Measurements from ENCODE around the gene DAPK1. TPM values are rescaled to one million over a fixed set of nuclear protein-coding genes. Genes with fewer than 3 reads are reported as not detected.

DAPK1 gene
- total RNA-seq, 1 experiment from 2014 or later: not detected

- in situ Hi-C loops (cut with HindIII; ENCODE audit: low sequenced_read_pairs): no loop called here
- DNase-seq (ENCODE audit: low spot score): no peak
These were observed 153.8 kb downstream of the DAPK1 start for GRCh38 chr9:87651431-87651830.

- in situ Hi-C loops (cut with HindIII; ENCODE audit: low sequenced_read_pairs): no loop called here
- no peak for DNase-seq (ENCODE audit: low spot score)
These were observed 156.3 kb downstream of the DAPK1 start for GRCh38 chr9:87653941-87654340.

GRCh38 chr9:87655731-87656130 lies 158.1 kb downstream of the DAPK1 start:
- DNase-seq (ENCODE audit: low spot score): no peak
- in situ Hi-C loops (cut with HindIII; ENCODE audit: low sequenced_read_pairs): no loop called here

DNA sequence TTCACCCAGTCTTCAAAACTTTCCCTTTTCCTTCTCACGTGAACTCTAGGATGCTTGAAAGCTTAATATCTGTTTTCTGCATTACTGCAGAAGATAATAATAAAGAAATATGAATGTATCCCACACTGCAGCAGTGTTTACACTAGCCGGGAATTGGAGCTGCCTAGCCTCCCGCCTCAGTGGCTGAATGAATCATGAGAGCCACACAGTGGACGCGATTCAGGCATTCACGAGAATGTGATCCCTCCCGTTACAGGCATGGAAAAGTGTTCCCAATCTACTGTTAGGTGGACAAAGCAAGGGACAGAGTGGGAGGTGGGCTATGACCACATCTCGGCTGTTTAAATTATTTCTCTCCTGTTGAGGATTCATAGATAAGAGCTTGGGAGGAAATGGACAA lies 158.8 kb downstream of the DAPK1 start:
- in situ Hi-C loops (cut with HindIII; ENCODE audit: low sequenced_read_pairs): no loop called here
- DNase-seq (ENCODE audit: low spot score): no peak

DNA sequence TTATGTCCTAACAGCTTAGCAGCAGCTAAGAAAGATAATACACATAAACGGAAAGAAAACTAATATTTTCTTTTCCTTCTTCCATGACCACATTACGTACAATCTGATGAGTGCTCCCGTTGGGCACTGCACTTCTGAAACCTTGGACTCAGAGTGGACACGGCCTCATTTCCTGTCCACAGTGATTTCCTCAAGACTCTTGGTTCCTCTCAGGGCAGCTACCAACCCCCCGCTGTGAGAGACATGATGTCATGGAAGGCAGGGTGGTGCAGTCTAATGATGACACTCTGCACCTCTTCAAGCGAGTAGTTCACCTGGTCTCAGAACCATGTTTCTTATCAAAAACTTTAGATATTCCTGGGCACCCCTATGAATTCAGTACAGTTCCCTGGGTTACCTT lies 159.5 kb downstream of the DAPK1 start:
- in situ Hi-C loops (cut with HindIII; ENCODE audit: low sequenced_read_pairs): no loop called here
- DNase-seq (ENCODE audit: low spot score): no peak

- in situ Hi-C loops (cut with HindIII; ENCODE audit: low sequenced_read_pairs): no loop called here
- no peak for DNase-seq (ENCODE audit: low spot score)
These were observed 160.2 kb downstream of the DAPK1 start for GRCh38 chr9:87657893-87658292.

- DNase-seq (ENCODE audit: low spot score): no peak
- in situ Hi-C loops (cut with HindIII; ENCODE audit: low sequenced_read_pairs): no loop called here
These were observed 160.8 kb downstream of the DAPK1 start for GRCh38 chr9:87658511-87658910.

- in situ Hi-C loops (cut with HindIII; ENCODE audit: low sequenced_read_pairs): no loop called here
- no peak for DNase-seq (ENCODE audit: low spot score)
These were observed 162.1 kb downstream of the DAPK1 start for GRCh38 chr9:87659534-87660419.

GRCh38 chr9:87661241-87661640 lies 163.6 kb downstream of the DAPK1 start:
- in situ Hi-C loops (cut with HindIII; ENCODE audit: low sequenced_read_pairs): no loop called here
- DNase-seq (ENCODE audit: low spot score): no peak

- in situ Hi-C loops (cut with HindIII; ENCODE audit: low sequenced_read_pairs): no loop called here
- DNase-seq (ENCODE audit: low spot score): peak; percentile 51
These were observed 165.3 kb downstream of the DAPK1 start for GRCh38 chr9:87662808-87663528.

GRCh38 chr9:87663556-87663955 lies 165.9 kb downstream of the DAPK1 start:
- in situ Hi-C loops (cut with HindIII; ENCODE audit: low sequenced_read_pairs): no loop called here
- no peak for DNase-seq (ENCODE audit: low spot score)

DNA sequence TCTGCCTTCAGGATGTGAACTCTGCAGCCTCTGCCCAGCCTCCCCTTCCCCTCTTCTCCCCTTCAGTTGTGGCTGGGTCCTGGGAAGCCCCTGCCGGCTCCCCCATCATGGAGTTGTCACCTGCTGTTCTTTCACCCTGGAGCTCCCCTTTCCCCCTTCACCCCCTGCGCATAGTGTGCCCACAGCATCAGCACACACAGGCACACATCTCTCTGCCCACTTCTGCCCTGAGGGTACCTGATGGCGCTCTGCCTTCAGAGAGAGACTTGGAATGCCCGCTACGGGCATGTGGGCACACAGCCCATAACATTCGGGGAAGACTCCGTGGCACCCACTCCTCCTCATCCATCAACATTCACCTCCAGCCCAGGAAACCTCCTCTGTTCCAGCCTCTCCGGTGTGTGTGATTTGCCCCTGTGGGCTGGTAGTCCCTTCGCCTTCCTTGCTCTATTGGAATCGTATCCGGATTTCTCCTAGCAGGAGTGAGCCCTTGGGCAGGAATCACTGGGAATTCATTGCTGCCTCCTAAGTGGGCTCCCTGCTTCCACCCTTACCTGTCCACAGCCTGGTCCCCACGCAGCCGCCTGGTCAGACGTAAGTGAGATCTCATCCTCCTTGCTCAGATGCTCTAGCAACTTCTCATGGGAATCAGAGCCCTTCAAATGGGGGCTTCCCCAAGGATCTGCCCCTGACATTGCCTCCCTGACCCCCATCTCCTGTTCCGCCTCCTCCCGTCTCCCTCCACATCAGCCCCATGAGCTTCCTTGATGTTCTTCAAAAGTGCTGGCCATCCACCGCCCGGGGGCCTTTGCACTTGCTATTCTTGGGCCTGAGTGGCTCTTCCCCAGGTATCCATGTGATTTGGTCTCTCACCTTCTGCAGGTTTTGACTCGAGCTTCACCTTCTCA lies 166.7 kb downstream of the DAPK1 start:
- in situ Hi-C loops (cut with HindIII; ENCODE audit: low sequenced_read_pairs): no loop called here
- DNase-seq (ENCODE audit: low spot score): no peak

DNA sequence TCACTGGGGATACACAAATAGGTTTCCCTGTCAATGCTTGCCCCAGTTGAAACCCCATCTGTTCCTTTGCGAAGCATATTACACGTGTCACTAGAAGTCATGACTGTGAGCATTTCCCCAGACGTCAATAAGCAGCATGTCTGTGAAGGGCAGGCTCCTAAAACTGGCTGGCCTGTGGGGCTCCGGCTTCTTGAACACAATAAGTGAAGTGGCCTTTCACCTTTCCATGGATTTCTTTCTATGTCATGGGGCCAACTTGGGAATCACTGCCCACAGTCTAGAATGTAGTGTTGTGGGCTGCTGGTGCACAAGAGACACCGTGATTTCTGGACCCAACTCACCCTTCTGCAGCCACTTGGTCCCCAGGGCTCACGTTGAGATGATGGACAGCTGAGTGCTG lies 167.8 kb downstream of the DAPK1 start:
- in situ Hi-C loops (cut with HindIII; ENCODE audit: low sequenced_read_pairs): no loop called here
- DNase-seq (ENCODE audit: low spot score): no peak

GRCh38 chr9:87667164-87667738 lies 169.6 kb downstream of the DAPK1 start:
- in situ Hi-C loops (cut with HindIII; ENCODE audit: low sequenced_read_pairs): no loop called here
- DNase-seq (ENCODE audit: low spot score): peak; percentile 8

- in situ Hi-C loops (cut with HindIII; ENCODE audit: low sequenced_read_pairs): no loop called here
- no peak for DNase-seq (ENCODE audit: low spot score)
These were observed 170.6 kb downstream of the DAPK1 start for GRCh38 chr9:87668222-87668621.

DNA sequence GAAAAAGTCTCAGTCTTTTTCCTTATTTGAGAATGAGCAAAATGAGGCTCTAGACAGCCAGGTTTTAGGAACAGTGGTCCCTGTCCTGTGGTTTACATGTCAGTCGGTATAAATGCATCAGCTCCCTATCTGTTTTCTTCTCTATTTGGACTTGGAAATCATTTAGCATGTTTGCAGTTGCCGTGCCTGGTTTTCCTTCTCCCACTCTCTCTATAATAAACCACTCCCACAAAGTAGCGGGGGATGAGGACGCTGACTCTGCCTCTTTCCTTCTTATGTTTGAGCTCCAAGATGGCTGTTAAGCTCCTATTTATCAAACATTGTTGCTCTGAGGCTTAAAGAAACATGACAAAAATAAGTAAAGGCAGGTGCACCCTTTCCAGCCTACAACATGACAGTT lies 171.1 kb downstream of the DAPK1 start:
- in situ Hi-C loops (cut with HindIII; ENCODE audit: low sequenced_read_pairs): no loop called here
- no peak for DNase-seq (ENCODE audit: low spot score)

GRCh38 chr9:87670572-87671264 lies 173.1 kb downstream of the DAPK1 start:
- in situ Hi-C loops (cut with HindIII; ENCODE audit: low sequenced_read_pairs): no loop called here
- DNase-seq (ENCODE audit: low spot score): no peak

- DNase-seq (ENCODE audit: low spot score): no peak
- in situ Hi-C loops (cut with HindIII; ENCODE audit: low sequenced_read_pairs): no loop called here
These were observed 173.8 kb downstream of the DAPK1 start for GRCh38 chr9:87671478-87671877.

DNA sequence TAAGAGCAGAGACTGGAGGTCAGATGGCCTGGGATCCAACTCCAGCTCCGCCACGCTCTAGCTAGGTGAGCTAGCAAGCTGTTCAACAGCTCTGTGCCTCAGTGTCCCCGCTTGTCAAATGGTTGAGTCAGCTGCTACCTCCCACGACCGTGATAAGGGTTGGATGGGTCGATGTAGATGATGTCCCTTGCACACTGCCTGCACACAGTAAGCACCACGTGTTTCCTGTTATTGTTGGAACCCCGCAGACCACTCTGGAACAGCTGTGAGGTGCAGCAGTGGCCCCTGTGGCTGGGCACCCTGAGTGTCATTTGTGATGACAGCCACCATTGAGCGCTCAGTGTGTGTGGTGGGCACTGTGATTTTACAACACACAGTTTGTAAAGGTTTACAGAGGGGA lies 174.3 kb downstream of the DAPK1 start:
- DNase-seq (ENCODE audit: low spot score): no peak
- in situ Hi-C loops (cut with HindIII; ENCODE audit: low sequenced_read_pairs): no loop called here

Data from G401 (cell line).